Activated gamma-delta T cell (primary cell): ENCODE data around the gene APOBEC4.

Experiments used
- DNase-seq: peaks from one replicate; lab custom pipeline; 2025; lab: John Stamatoyannopoulos, UW

APOBEC4 gene

DNA sequence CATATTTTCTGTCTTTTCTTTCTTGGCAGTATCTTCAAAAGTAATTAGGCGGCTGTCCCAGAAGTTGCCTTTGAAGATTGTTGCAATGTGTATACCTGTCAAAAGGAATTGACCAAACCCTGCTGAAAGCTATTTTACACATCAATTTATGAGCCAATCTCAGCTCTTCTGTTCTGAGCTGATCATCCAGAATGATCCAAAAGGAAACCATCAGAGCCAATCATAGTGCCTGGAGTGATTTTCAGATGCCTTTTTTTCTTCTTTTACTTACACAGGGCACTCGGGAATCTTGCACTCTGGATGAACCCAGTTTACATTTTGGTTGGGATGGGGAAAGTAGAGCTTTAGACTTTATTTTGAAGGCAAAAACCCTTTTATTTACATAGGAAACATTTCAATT, 21.8 kb upstream of the APOBEC4 start:
- DNase-seq, result no peak

- no peak for DNase-seq
These were observed 21.2 kb upstream of the APOBEC4 start for GRCh38 chr1:183674339-183674738.

DNA sequence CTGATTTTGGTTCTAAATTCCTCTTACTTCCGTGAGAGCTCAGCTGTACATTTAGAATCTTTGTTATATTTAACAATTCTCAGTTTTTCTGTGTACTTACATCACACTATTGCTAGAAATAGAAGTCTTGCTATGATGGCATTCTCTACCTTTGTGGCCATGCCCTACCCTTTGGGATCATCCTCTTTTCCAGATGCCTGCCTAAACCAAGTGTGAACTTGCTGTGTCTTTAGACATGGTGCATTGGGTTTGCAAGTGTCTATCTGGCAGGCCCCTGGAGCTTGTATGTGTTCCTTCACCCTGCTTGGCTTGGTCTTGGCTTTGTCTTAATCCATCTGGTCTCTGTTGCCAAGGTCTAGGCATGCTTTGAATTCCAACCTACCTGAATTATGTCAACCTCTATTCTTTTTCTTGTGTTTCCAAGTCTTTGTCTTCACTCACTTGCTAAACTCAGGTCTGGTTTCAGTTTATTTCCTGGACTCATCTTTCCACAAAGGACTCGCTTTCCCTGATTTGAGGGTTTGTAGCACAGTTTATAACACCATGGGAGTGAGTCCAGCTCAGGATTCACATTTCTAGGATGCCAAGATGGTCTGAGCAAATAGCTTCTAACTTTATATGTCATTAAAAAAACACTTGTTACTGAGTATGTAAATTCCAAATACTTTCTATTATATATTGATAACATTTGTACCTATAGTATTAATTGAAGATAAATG, 20.6 kb upstream of the APOBEC4 start:
- no peak for DNase-seq

DNA sequence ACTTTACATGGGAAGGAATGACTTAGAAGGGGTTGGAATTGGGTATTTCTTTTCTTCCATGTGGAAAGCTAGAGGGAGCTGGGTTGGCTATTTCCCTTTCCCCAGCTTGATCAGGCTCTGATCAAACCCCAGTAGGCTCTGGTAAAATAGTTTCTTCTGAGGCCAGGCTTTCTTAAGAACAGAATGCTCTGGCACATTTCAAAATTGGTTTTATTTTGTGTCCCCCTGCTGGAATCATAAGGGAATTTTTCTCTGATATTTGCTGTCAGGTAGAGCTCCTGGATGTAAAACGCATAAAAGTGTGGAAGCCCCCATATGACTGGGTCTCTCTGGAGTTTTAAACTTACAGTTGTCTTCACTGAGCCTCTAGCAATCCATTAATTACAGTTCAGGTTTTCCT, 17.1 kb upstream of the APOBEC4 start:
- no peak for DNase-seq

DNA sequence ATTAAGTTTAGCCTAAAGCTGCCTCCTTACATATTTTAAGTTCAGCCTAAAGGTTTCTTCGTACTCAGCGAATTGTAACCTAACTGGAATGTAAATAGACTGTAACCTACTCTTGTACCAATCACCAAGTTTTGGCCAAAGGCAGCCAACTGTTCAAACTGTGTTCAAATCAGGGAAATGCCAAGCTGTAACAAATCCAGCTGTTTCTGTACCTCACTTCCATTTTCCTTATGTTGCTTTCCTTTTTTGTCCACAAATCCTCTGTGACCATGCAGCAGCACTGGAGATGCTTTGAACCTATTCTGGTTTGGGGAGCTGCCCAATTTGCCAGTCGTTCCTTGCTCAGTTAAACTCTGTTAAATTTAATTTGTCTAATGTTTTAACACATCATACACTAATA, 3.2 kb upstream of the APOBEC4 start:
- DNase-seq, result no peak

DNA sequence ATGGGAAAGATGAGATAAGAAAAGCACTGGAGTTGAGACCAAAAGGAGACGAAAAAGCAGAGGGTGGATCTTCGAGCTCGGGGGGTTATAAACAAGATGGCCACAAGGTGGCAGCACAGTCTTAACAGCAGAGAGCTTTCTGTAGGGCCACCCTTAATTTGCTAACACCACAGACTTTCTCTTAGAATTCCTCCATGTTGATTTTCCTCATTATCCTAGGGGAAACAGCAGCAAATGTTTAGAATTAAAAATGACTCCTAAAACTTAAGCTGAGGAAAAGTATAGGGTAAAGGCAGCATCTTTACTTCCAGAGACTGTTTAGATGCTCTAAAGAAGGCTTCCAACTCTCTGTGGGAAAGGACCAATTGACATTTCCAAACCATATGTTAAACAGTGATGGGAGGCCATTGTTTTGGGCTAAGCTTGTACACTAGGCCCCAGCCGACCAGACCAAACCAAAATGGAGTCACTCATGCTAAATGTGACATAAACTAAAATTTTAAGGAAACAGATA, 2.5 kb upstream of the APOBEC4 start:
- no peak for DNase-seq

- DNase-seq, result no peak
These were observed 1.6 kb upstream of the APOBEC4 start for GRCh38 chr1:183654706-183655105.

- DNase-seq, result no peak
These were observed 848 bp upstream of the APOBEC4 start for GRCh38 chr1:183653876-183654451.

GRCh38 chr1:183653462-183653794, 312 bp upstream of the APOBEC4 start:
- DNase-seq, result no peak

DNA sequence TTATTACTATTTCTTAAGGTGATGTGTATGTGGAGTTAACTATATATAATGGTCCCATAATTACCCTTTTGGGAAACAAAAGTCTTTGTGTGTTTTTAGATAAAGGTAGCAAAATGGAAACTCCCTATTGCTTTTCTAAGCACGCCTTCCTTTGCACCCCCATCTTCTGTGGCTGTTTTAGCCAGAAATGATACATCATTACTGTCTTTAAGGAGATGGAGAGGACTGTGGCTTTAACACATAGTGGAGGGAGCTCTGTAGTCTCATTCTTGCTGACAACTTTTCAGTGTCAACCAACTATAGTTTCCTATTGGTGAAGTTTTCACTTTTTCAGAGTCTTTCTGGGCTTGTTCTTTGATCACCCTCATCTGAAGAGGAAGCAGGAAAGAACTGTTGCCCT, 1.0 kb downstream of the APOBEC4 start:
- DNase-seq, result no peak

GRCh38 chr1:183651612-183652011, 1.5 kb downstream of the APOBEC4 start:
- DNase-seq, result no peak

DNA sequence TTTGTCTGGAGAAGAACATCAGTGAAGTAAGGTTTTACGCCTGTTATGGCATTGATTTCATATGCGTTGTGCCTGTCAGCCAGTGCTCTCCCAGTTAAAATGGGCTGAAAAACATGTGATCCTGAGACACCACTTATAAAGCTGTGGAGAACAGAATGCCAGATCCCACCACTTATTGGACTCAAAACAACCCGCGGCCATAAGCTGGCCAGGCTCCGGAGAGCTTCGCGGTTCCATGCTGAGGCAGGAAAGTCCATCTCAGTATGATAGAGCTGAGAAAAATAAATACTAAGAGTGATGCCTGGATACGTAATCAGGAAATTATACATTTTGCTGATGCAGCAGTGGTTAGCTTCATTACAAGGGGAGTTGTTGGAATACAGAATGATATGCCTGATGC, 5.1 kb downstream of the APOBEC4 start:
- no peak for DNase-seq

DNA sequence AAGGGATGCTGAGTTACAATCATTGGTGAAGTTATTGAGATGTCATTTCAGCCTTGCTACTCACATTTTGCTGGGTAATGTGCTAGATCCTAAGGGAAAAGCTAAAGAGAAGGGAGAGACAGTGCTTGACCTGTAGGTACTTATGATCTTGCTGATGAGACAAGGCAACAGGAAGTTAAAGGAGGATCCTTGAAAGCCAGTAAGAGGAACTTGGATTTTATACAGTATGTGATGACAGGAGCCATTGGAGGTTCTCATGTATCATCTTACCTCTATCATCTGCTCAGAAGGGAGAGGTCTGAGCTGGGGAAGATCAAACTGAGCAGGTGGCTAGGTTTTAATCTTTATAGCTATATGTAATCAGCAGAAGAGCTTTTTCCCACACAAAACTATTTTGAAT, 6.3 kb downstream of the APOBEC4 start:
- DNase-seq, result no peak

- DNase-seq, result no peak
These were observed 7.6 kb downstream of the APOBEC4 start for GRCh38 chr1:183645531-183645930.

DNA sequence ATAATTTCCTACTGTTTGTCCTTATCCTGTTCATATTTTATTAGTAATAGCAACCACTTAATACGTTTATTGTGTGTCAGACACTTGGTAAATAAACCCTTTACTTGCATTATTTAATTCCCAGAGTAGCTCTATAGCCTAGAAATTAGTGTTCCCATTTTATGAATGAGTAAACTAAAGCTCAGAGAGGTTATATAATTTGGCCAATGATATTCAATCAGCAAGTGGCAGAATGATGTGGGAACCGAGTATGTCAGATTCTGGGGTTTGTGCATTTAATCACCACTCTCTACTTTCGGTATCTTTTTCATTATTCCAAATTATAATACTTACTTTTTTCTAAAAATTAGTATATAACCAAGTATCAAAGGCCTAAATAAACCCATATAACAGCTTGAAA, 10.9 kb downstream of the APOBEC4 start:
- no peak for DNase-seq

GRCh38 chr1:183640193-183640592, 12.9 kb downstream of the APOBEC4 start:
- DNase-seq, result no peak

GRCh38 chr1:183638649-183639387, 14.3 kb downstream of the APOBEC4 start:
- no peak for DNase-seq

GRCh38 chr1:183636783-183637182, 16.3 kb downstream of the APOBEC4 start:
- DNase-seq, result no peak

GRCh38 chr1:183636334-183636682, 16.8 kb downstream of the APOBEC4 start:
- DNase-seq, result no peak

DNA sequence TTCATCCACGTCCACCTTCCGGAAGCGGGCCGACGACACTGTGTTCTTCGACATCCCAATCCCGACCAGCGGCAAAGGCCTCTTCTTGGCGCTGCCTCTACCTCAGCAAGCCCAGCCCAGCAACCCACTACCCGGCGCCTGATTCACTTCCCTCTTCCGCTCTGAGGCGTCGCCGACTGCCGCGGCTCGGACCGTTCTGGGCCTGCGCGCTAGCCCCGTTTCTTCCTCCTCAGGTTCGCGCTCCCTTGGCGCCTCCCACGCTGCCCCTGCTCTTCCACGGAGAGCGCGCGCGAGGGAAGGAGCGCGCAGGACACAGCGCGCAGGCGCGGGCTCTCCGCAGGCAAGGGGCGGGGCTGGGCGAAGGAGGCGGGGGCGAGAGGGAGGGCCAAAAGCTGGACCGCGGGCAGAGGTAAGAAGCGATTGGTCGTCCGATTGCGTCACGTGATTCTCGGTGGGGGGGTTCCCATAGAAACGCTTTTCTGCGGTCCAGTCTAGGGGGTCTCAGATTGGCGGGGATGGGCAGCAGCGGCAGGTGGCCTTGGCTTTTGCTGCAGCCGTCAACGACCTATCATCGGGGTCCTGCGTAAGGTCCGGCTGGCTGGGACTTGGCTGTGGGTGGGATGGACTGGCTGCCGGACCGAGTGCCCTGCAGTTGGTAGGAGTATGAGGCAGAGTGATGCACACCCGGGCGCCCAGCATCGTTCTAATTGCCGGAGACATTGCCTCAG, 17.3 kb downstream of the APOBEC4 start, which contains the start of gene ARPC5:
Gene ARPC5, minus strand, starts transcription at position 178 of the 728 bp plus-strand sequence. Its CDS starts 124 bp downstream, at position 54.
- peak; percentile 91 for DNase-seq

- peak; percentile 26 for DNase-seq
These were observed 18.0 kb downstream of the APOBEC4 start for GRCh38 chr1:183635099-183635605.

- DNase-seq, result no peak
These were observed 18.6 kb downstream of the APOBEC4 start for GRCh38 chr1:183634429-183635065.
